ENCODE results near the gene ACADVL. TPM values are rescaled to one million over a fixed set of nuclear protein-coding genes. Genes with fewer than 3 reads are reported as not detected.

Gene ACADVL
- total and polyA plus RNA-seq, 8 donors: 348 to 3,058 (median 733) TPM

DNA sequence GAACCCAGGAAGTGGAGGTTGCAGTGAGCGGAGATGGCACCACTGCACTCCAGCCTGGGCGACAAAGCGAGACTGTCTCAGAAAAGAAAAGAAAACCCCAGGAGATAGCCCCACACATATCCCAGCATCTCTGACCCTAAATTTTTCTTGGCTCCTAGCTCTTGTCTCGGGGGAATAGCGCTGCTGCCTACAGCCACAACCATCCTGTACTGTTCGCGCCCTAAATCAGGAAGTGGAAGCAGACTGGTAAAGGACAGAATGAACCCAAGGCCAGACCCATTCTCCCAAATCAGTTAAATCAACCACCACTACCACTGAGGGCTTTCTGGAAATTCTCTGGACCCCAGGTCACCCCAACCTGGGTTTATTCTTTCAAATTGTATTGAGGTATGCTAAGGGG, 30.1 kb downstream of the ACADVL start:
- no peaks in the 10 kb centered on the region for H3K27me3 ChIP-seq
- WGBS, 5 donors: 84 to 92% (median 87%) methylated on average over 7 of the region's 7 CpGs
- H3K27ac ChIP-seq: peak overlapping the region in 4 of 5 donors; percentile 99 to 100 (median 99)
- peaks cover 22 to 40% (median 35%) of the 10 kb centered on the region in 4 donors for H3K36me3 ChIP-seq
- TF ChIP-seq, protein P1, sequence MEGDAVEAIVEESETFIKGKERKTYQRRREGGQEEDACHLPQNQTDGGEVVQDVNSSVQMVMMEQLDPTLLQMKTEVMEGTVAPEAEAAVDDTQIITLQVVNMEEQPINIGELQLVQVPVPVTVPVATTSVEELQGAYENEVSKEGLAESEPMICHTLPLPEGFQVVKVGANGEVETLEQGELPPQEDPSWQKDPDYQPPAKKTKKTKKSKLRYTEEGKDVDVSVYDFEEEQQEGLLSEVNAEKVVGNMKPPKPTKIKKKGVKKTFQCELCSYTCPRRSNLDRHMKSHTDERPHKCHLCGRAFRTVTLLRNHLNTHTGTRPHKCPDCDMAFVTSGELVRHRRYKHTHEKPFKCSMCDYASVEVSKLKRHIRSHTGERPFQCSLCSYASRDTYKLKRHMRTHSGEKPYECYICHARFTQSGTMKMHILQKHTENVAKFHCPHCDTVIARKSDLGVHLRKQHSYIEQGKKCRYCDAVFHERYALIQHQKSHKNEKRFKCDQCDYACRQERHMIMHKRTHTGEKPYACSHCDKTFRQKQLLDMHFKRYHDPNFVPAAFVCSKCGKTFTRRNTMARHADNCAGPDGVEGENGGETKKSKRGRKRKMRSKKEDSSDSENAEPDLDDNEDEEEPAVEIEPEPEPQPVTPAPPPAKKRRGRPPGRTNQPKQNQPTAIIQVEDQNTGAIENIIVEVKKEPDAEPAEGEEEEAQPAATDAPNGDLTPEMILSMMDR (IDR thresholded peaks at IDR 0.05): no peak
- TF ChIP-seq POLR2AphosphoS5 (IDR thresholded peaks at IDR 0.05) (no peak), POLR2A (IDR thresholded peaks at IDR 0.05) (no peak), EP300 (IDR thresholded peaks at IDR 0.05) (no peak)
- intact Hi-C loops (cut with DNase I; ENCODE audit: low total_unique reads): no loop called here
- peak overlapping the region; percentile 65 to 98 (median 95) for H3K4me3 ChIP-seq
- DNase-seq: peak in 1 of 2 donors; percentile 17
- no peaks in the 10 kb centered on the region for H3K9me3 ChIP-seq
- H3K4me1 ChIP-seq: peaks cover 32 to 52% (median 41%) of the 10 kb centered on the region in 4 donors

DNA sequence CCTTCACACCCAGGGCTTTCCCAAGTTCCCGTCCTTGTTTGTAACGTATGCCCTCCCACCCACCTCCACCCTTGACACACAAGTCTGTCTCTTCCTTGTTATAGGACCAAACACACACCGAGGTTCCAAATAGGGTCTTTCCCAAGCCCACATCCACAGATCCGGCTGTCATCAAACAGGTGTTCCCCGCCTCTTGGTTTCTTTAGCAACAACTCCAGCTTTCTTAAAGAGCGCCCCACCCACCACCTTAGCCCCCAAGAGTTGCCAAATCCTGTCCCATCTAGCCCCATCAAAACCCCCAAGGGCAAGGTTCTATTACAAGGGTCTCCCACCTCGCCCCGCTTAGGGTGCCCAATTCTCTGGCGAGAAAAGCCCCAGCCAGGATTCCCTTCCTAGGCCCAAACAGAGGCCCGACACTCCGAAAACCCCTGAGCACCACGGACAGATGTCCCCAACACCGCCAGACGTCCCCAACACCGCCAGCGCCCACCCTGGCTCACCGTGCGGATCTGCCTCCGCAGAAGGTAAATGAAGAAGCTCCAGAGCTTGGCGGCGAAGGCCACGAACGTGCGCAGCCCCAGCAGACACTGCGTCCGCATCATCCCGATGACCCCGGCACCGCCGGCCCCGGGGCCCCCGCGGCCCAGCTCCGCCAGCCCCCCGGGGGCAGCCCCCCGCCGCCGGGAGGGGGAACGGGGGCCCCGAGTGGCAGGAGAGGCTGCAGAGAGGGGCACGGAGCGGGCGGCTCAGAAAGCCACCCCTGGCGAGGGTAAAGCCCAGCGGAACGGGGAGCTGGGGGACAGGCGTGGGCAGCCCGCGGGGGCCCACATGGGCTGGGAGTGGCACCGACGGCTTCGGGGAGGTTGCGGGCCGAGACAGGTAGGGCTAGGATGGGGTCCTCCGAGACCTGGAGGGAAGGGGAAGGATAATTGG, 31.2 kb downstream of the ACADVL start:
- peak in 1 of 2 donors; percentile 66 for DNase-seq
- H3K4me3 ChIP-seq: peak overlapping the region; percentile 65 to 98 (median 95)
- H3K9me3 ChIP-seq: no peaks in the 10 kb centered on the region
- TF ChIP-seq EP300 (IDR thresholded peaks at IDR 0.05) (no peak), POLR2A (IDR thresholded peaks at IDR 0.05) (no peak), POLR2AphosphoS5 (IDR thresholded peaks at IDR 0.05) (no peak)
- TF ChIP-seq, protein P1 (IDR thresholded peaks at IDR 0.05): no peak
- intact Hi-C loops (cut with DNase I; ENCODE audit: low total_unique reads): no loop called here
- H3K27me3 ChIP-seq: no peaks in the 10 kb centered on the region
- peaks cover 21 to 40% (median 35%) of the 10 kb centered on the region in 4 donors for H3K36me3 ChIP-seq
- peak overlapping the region; percentile 96 to 100 (median 99) for H3K27ac ChIP-seq
- H3K4me1 ChIP-seq: peaks cover 32 to 52% (median 41%) of the 10 kb centered on the region in 4 donors
- 0 to 1% (median 0%) methylated on average over 28 to 54 of the region's 55 CpGs for WGBS, 5 donors

DNA sequence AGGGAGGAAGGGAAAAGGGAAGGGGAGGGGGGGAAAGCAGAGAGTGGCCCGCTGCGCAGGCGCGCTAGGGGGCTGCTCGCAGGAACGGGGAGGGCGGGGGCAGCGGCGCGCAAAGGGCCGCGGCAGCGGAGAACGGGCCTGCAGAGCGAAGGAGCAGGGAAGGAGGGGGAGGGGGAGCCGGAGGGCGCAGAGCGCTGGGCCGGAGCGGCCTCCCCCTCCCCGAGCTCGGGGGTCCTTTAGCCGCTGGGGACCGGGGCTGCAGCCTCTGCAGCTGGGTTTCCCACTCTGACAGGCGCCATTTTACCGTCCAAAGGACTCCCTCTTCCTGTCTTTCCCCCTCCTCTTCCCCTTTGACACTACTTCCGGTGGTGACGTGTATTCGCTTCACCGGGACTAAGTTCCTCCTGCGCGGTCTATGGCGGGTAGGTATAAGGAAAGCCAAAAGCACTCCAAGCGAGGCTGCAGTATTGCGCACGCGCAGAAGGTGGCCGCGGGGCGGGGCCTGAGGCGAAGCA, 32.0 kb downstream of the ACADVL start, which contains the start of gene CTDNEP1:
Gene CTDNEP1 (minus strand): TSS at position 74 of the 515 bp plus-strand sequence. CDS start 438 bp downstream, outside the sequence.
- intact Hi-C loops (cut with DNase I; ENCODE audit: low total_unique reads): no loop called here
- 0 to 1% (median 1%) methylated on average over 24 to 41 of the region's 41 CpGs for WGBS, 5 donors
- H3K9me3 ChIP-seq: no peaks in the 10 kb centered on the region
- peak within 1 kb of the TSS; percentile 96 to 100 (median 99) for H3K27ac ChIP-seq
- DNase-seq: peak; percentile 98 to 100
- peak within 1 kb of the TSS; percentile 65 to 98 (median 95) for H3K4me3 ChIP-seq
- peaks cover 17 to 40% (median 35%) of the 10 kb centered on the region in 4 donors for H3K36me3 ChIP-seq
- H3K4me1 ChIP-seq: peaks cover 32 to 52% (median 41%) of the 10 kb centered on the region in 4 donors
- no peaks in the 10 kb centered on the region for H3K27me3 ChIP-seq
- TF ChIP-seq POLR2AphosphoS5 (IDR thresholded peaks at IDR 0.05) (peak; percentile 61 to 86 (median 85)), POLR2A (IDR thresholded peaks at IDR 0.05) (no peak)
- TF ChIP-seq, protein P1 (IDR thresholded peaks at IDR 0.05): no peak
